NT2/D1 (cell line): Measurements from ENCODE around the gene PRR36.

Experiments
- DNase-seq: peaks from one replicate; pipeline ENCODE4 v3.0.0-alpha.2; 2011; ENCODE audit warnings: low read depth, low spot score
- H3K27me3 ChIP-seq: 2 replicates; pipeline ENCODE4 v1.6.0; 2011; ENCODE audit warnings: mild to moderate bottlenecking; ENCODE audit not compliant: insufficient read length, insufficient read depth
- H3K36me3 ChIP-seq: 2 replicates; pipeline ENCODE4 v1.6.1; 2011; ENCODE audit warnings: mild to moderate bottlenecking, low read length, mixed read lengths; ENCODE audit not compliant: insufficient read depth, insufficient read length
- H3K4me1 ChIP-seq: 2 replicates; pipeline ENCODE4 v1.5.1; 2011; ENCODE audit not compliant: insufficient read depth, insufficient read length
- H3K4me3 ChIP-seq: 2 replicates; pipeline ENCODE4 v1.5.1; 2011; ENCODE audit warnings: low read depth; ENCODE audit not compliant: insufficient read length
- H3K9ac ChIP-seq: 2 replicates; pipeline ENCODE4 v1.6.0; 2011; ENCODE audit warnings: low read depth; ENCODE audit not compliant: insufficient read length
- H3K9me3 ChIP-seq: 2 replicates; pipeline ENCODE4 v1.5.1; 2011; ENCODE audit warnings: mild to moderate bottlenecking, low read length; ENCODE audit not compliant: insufficient read depth
- SUZ12 ChIP-seq: IDR thresholded peaks from 2 replicates; pipeline ENCODE4 v1.6.1; 2011; ENCODE audit not compliant: insufficient read length, insufficient read depth; ENCODE audit errors: extremely low read depth
- YY1 ChIP-seq: IDR thresholded peaks from 2 replicates; pipeline ENCODE4 v1.6.1; 2011; ENCODE audit not compliant: insufficient read length, insufficient read depth
- ZNF274 ChIP-seq: IDR thresholded peaks from 2 replicates; pipeline ENCODE4 v1.6.1; 2011; ENCODE audit warnings: mild to moderate bottlenecking, low read depth, low read length

PRR36 gene

GRCh38 chr19:7885818-7886217 is 11.6 kb upstream of the PRR36 start:
- no peak for TF ChIP-seq YY1
- TF ChIP-seq ZNF274, result no peak
- TF ChIP-seq SUZ12, result no peak
- Histone ChIP-seq H3K9me3 (no peaks in the 10 kb centered on the region), H3K36me3 (no peaks in the 10 kb centered on the region), H3K9ac (no peak overlapping the region), H3K27me3 (no peaks in the 10 kb centered on the region), H3K4me3 (no peak overlapping the region), H3K4me1 (no peaks in the 10 kb centered on the region)
- no peak for DNase-seq

GRCh38 chr19:7883796-7884570 is 9.8 kb upstream of the PRR36 start:
- no peak for DNase-seq
- H3K9ac ChIP-seq, result no peak overlapping the region
- H3K27me3 ChIP-seq, result no peaks in the 10 kb centered on the region
- H3K9me3 ChIP-seq, result no peaks in the 10 kb centered on the region
- no peaks in the 10 kb centered on the region for H3K36me3 ChIP-seq
- TF ChIP-seq SUZ12, result no peak
- no peak for TF ChIP-seq YY1
- no peak for TF ChIP-seq ZNF274
- H3K4me3 ChIP-seq, result no peak overlapping the region
- H3K4me1 ChIP-seq, result peaks cover 3% of the 10 kb centered on the region

GRCh38 chr19:7883105-7883504 is 8.9 kb upstream of the PRR36 start:
- Histone ChIP-seq H3K4me1 (peaks cover 3% of the 10 kb centered on the region), H3K36me3 (no peaks in the 10 kb centered on the region), H3K9me3 (no peaks in the 10 kb centered on the region), H3K9ac (no peak overlapping the region), H3K27me3 (no peaks in the 10 kb centered on the region), H3K4me3 (no peak overlapping the region)
- no peak for DNase-seq
- TF ChIP-seq SUZ12 (no peak), ZNF274 (no peak), YY1 (no peak)

GRCh38 chr19:7881910-7882309 is 7.7 kb upstream of the PRR36 start:
- Histone ChIP-seq H3K4me3 (no peak overlapping the region), H3K9me3 (no peaks in the 10 kb centered on the region), H3K4me1 (peaks cover 3% of the 10 kb centered on the region), H3K9ac (no peak overlapping the region), H3K27me3 (no peaks in the 10 kb centered on the region), H3K36me3 (no peaks in the 10 kb centered on the region)
- no peak for DNase-seq
- TF ChIP-seq SUZ12, result no peak
- no peak for TF ChIP-seq ZNF274
- TF ChIP-seq YY1, result no peak

- no peak for TF ChIP-seq ZNF274
- TF ChIP-seq YY1, result no peak
- TF ChIP-seq SUZ12, result no peak
- Histone ChIP-seq H3K4me1 (peaks cover 7% of the 10 kb centered on the region), H3K27me3 (peaks cover 15% of the 10 kb centered on the region), H3K9me3 (no peaks in the 10 kb centered on the region), H3K4me3 (no peak overlapping the region), H3K36me3 (no peaks in the 10 kb centered on the region), H3K9ac (no peak overlapping the region)
- no peak for DNase-seq
Measured at GRCh38 chr19:7879836-7880235, 5.6 kb upstream of the PRR36 start.

- Histone ChIP-seq H3K27me3 (peaks cover 21% of the 10 kb centered on the region), H3K36me3 (no peaks in the 10 kb centered on the region), H3K4me3 (no peak overlapping the region), H3K9ac (no peak overlapping the region), H3K9me3 (no peaks in the 10 kb centered on the region), H3K4me1 (peaks cover 9% of the 10 kb centered on the region)
- TF ChIP-seq YY1 (no peak), ZNF274 (no peak), SUZ12 (no peak)
- no peak for DNase-seq
Measured at GRCh38 chr19:7879111-7879807, 5.1 kb upstream of the PRR36 start.

- Histone ChIP-seq H3K4me1 (peaks cover 18% of the 10 kb centered on the region), H3K36me3 (no peaks in the 10 kb centered on the region), H3K9ac (no peak overlapping the region), H3K4me3 (no peak overlapping the region), H3K27me3 (peaks cover 38% of the 10 kb centered on the region), H3K9me3 (no peaks in the 10 kb centered on the region)
- no peak for DNase-seq
- no peak for TF ChIP-seq YY1
- TF ChIP-seq SUZ12, result no peak
- TF ChIP-seq ZNF274, result no peak
Measured at GRCh38 chr19:7877249-7877836, 3.2 kb upstream of the PRR36 start.
